Naive thymus-derived CD8-positive, alpha-beta T cell (primary cell): Measurements from ENCODE around the gene IL36RN. TPM values are rescaled to one million over a fixed set of nuclear protein-coding genes. Genes with fewer than 3 reads are reported as not detected.

Source experiments
- ATAC-seq, 2 donors: fragments of 150-1000 bp; cut with Tn5 transposase in 1 of 2; sonication (Bioruptor Pico), chemical (Tn5 transposase) in 1 of 2; 1 replicate in 1 of 2; 2 replicates in 1 of 2; pipeline ENCODE4 v1.10.0; 2021; ENCODE audit warnings: mild to moderate bottlenecking in 2 of 2, moderate library complexity in 2 of 2
- POLR2A ChIA-PET: fragments of 350-600 bp; sonication (Branson Sonifier 250); formaldehyde crosslinking; loops from one replicate; lab custom pipeline; 2021; ENCODE audit warnings: antibody characterized with exemption; lab: Charles Lee
- DNase-seq, 10 donors: peaks; one replicate each; pipeline versions ENCODE4 v3.0.0 to v3.0.0-alpha.2; 2020 to 2022
- H3K27ac Mint-ChIP-seq, 10 donors: one replicate each; pipeline ENCODE4 v1.8.0; 2020 to 2022; ENCODE audit warnings: mild to moderate bottlenecking in 10 of 10, mixed read lengths in 10 of 10, moderate library complexity in 4 of 10, inconsistent platforms in 1 of 10
- H3K27me3 Mint-ChIP-seq, 5 donors: one replicate each; pipeline ENCODE4 v1.8.0; 2021 to 2022; ENCODE audit warnings: mixed read lengths in 5 of 5
- H3K36me3 Mint-ChIP-seq, 3 donors: one replicate each; pipeline ENCODE4 v1.8.0; 2020 to 2022; ENCODE audit warnings: mixed read lengths in 3 of 3, mild to moderate bottlenecking in 2 of 3, inconsistent platforms in 1 of 3
- H3K4me1 Mint-ChIP-seq, 4 donors: one replicate each; pipeline ENCODE4 v1.8.0; 2021 to 2022; ENCODE audit warnings: mixed read lengths in 4 of 4
- H3K4me3 Mint-ChIP-seq, 10 donors: one replicate each; pipeline ENCODE4 v1.8.0; 2020 to 2022; ENCODE audit warnings: mild to moderate bottlenecking in 10 of 10, mixed read lengths in 10 of 10, moderate library complexity in 6 of 10, inconsistent platforms in 1 of 10
- H3K9me3 Mint-ChIP-seq, 9 donors: one replicate each; pipeline ENCODE4 v1.8.0; 2020 to 2022; ENCODE audit warnings: mixed read lengths in 9 of 9, mild to moderate bottlenecking in 3 of 9, inconsistent platforms in 1 of 9, moderate library complexity in 1 of 9
- polyA plus RNA-seq, 3 donors: library from polyadenylated mRNA; unstranded; fragments of 300-500 nt; fragmentation: Illumina TruSeq; gene quantifications; one replicate each; pipeline ENCODE4 v1.2.3, GENCODE V29; 2021
- total RNA-seq, 8 experiments: library from RNA in 2 of 8; stranded (reverse) in 2 of 8; gene quantifications; one replicate each; pipeline ENCODE4 v1.2.3 and lab custom pipeline; 2021 to 2026

The IL36RN gene
- total RNA-seq (not detected), polyA plus RNA-seq (not detected), total RNA-seq (lab: John Stamatoyannopoulos, UW) (0 to 0.13 (median 0) reads per million in 6 experiments)

- no peak for DNase-seq
Observed at GRCh38 chr2:113058998-113059960, at the start of gene IL36RN. Gene IL36RN (plus strand): TSS chr2:113059198. CDS start chr2:113059439, 241 bp downstream.

GRCh38 chr2:113009622-113010021 is 49.4 kb upstream of the IL36RN start:
- ATAC-seq (peak in 1 of 2 donors; percentile 39), DNase-seq (peak in 2 of 10 donors; percentile 18 to 36)
- Mint-ChIP-seq H3K36me3 (peaks cover 0 to 2% (median 0%) of the 10 kb centered on the region in 3 donors), H3K4me1 (peaks cover 7 to 23% (median 11%) of the 10 kb centered on the region in 4 donors), H3K4me3 (peak overlapping the region in 2 of 10 donors; percentile 2 to 16), H3K9me3 (no peaks in the 10 kb centered on the region), H3K27me3 (peaks cover 0 to 3% (median 0%) of the 10 kb centered on the region in 5 donors), H3K27ac (peak overlapping the region in 6 of 10 donors; percentile 8 to 61 (median 42))
- POLR2A ChIA-PET, result interaction anchor here (1.3 kb wide), 1 partner anchor 12 kb away, joined by 4 read pairs; no protein-coding TSS in a partner anchor

More at GRCh38 chr2:113058998-113059960, at the start of gene IL36RN:
- Mint-ChIP-seq H3K4me3 (no peak within 1 kb of the TSS), H3K4me1 (peaks cover 0 to 4% (median under 1%) of the 10 kb centered on the region in 4 donors), H3K36me3 (peaks cover 0 to 17% (median 13%) of the 10 kb centered on the region in 3 donors), H3K27ac (peak within 1 kb of the TSS in 3 of 10 donors; percentile 8 to 60 (median 21)), H3K9me3 (peaks cover 0 to 22% (median 16%) of the 10 kb centered on the region in 9 donors), H3K27me3 (peaks cover 0 to 5% (median 3%) of the 10 kb centered on the region in 5 donors)
- POLR2A ChIA-PET, result no interaction called here
- no peak for ATAC-seq

DNA sequence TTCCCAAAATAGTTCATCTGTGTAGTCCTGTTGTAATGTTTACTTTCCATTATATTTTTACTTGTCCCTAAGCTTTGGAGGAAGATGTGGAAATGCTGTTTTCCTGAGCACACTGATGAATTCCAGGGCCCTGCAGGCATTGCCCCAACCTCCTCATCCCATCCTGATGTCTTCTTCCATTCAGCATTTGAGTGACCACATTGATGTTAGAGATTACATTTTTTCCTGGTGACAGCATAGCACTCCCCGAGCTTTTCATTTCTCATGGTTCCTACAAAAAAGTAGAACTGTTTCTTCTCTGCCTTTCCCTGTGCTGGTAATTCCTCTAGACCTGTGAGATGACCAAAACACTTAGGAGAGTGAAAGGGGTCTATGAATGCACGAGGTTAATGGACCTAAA is 48.9 kb upstream of the IL36RN start:
- ATAC-seq (no peak), DNase-seq (no peak)
- Mint-ChIP-seq H3K36me3 (peaks cover 0 to 2% (median 0%) of the 10 kb centered on the region in 3 donors), H3K4me3 (peak overlapping the region in 2 of 10 donors; percentile 16), H3K27ac (peak overlapping the region in 3 of 10 donors; percentile 22 to 74 (median 40)), H3K4me1 (peaks cover 6 to 26% (median 11%) of the 10 kb centered on the region in 4 donors), H3K27me3 (peaks cover 0 to 6% (median 0%) of the 10 kb centered on the region in 5 donors), H3K9me3 (no peaks in the 10 kb centered on the region)
- POLR2A ChIA-PET, result interaction anchor here (1.3 kb wide), 1 partner anchor 13 kb away, joined by 4 read pairs; no protein-coding TSS in a partner anchor

DNA sequence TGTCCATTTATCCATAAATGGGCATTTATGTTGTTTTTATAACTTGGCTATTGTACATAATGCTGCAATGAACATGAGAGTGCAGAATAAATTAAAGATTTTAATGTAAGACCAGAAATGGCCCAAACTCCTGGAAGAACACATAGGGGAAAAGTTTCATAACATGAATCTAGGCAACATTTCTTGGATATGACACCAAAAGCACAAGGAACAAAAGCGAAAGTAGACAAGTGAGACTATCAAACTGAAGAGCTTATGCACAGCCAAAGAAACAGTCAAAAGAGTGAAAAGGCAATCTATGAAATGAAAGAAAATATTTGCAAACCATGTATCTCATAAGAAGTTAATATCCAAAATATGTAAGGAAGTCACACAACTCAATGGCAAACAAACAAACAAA is 47.9 kb upstream of the IL36RN start:
- peaks cover 5 to 35% (median 11%) of the 10 kb centered on the region in 4 donors for H3K4me1 Mint-ChIP-seq
- H3K27ac Mint-ChIP-seq, result no peak overlapping the region
- peaks cover 0 to 2% (median 0%) of the 10 kb centered on the region in 3 donors for H3K36me3 Mint-ChIP-seq
- peaks cover 0 to 6% (median 0%) of the 10 kb centered on the region in 5 donors for H3K27me3 Mint-ChIP-seq
- no peak for ATAC-seq
- DNase-seq, result no peak
- POLR2A ChIA-PET, result no interaction called here
- no peak overlapping the region for H3K4me3 Mint-ChIP-seq
- no peaks in the 10 kb centered on the region for H3K9me3 Mint-ChIP-seq

DNA sequence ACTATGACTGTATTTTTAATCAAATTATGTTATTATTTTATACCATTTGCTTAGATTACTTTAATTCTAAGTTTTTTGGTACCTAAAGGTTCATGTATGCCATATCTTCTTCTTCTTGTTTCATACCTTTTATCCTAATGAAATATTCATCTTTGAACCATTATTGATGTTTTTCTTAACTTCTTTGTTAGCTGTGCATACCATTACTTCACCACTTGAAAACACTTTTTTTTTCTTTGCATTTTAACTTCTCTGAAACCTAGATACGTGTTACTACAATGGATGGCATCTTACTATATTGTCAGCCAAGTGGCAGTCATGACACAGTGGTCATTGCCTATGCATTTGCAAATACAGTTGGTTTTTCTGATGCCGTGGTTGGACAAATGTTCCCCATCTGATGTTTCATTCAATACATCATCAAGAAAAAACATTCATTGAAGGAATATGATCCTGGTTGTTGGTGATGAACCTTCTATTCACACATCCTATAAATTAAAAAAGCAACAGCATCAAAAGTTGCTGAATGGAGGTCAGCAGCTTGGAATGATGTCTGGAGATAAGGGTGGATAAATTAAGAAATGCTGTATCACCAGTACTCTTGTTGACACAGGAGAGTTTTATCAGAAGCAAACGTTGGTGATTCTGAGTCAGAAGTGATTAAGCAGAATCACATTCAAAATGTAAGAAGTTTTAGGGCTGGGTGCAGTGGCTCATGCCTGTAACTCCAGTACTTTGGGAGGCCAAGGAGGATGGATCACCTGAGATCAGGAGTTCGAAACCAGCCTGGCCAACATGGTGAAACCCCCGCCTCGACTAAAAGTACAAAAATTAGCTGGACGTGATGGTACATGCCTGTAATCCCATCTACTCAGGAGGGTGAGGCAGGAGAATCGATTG is 46.3 kb upstream of the IL36RN start:
- no peak overlapping the region for H3K27ac Mint-ChIP-seq
- H3K9me3 Mint-ChIP-seq, result no peaks in the 10 kb centered on the region
- H3K4me1 Mint-ChIP-seq, result peaks cover 8 to 35% (median 11%) of the 10 kb centered on the region in 4 donors
- peaks cover 0 to 11% (median 0%) of the 10 kb centered on the region in 5 donors for H3K27me3 Mint-ChIP-seq
- POLR2A ChIA-PET, result interaction anchor here (0.5 kb wide), 1 partner anchor 136 kb away, joined by 3 read pairs; no protein-coding TSS in a partner anchor
- ATAC-seq (no peak), DNase-seq (no peak)
- peaks cover 0 to 2% (median 0%) of the 10 kb centered on the region in 3 donors for H3K36me3 Mint-ChIP-seq
- H3K4me3 Mint-ChIP-seq, result no peak overlapping the region

DNA sequence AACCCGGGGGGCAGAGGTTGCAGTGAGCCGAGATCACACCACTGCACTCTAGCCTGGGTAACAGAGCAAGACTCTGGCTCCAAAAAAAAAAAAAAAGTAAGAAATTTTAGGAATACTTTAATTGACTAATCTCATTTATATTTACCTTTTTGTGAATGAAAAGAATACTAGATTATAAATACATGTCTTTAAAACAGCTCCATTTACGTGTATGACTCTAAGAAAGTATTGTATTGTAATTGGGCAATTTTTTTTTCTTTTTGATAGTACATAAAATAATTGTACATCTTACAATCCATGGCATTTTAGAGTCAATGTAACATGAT is 45.7 kb upstream of the IL36RN start:
- DNase-seq (no peak), ATAC-seq (no peak)
- Mint-ChIP-seq H3K27me3 (peaks cover 0 to 12% (median 0%) of the 10 kb centered on the region in 5 donors), H3K4me3 (no peak overlapping the region), H3K4me1 (peaks cover 4 to 31% (median 11%) of the 10 kb centered on the region in 4 donors), H3K36me3 (peaks cover 0 to 2% (median 1%) of the 10 kb centered on the region in 3 donors), H3K9me3 (peaks cover 0 to 4% (median under 1%) of the 10 kb centered on the region in 9 donors), H3K27ac (no peak overlapping the region)
- POLR2A ChIA-PET, result no interaction called here

DNA sequence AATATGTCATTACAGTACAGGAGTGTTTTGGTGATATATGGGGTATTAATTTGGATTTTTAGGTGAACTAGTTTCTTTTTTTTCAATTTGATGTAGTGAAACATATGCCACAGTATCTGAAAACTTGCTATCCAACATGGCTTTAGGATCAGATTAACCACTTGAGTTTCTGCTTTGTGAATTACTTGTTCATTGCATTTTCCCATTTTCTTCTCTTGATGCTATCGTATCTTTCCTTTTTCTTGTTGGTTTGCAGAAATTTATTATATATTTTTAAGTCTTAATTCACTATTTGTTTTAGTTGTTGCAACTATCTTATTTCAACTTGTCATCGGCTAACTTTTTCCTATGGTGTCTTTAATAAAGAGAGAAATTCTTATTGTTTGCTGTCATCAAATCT is 44.9 kb upstream of the IL36RN start:
- H3K36me3 Mint-ChIP-seq, result peaks cover 0 to 8% (median 2%) of the 10 kb centered on the region in 3 donors
- H3K4me3 Mint-ChIP-seq, result no peak overlapping the region

DNA sequence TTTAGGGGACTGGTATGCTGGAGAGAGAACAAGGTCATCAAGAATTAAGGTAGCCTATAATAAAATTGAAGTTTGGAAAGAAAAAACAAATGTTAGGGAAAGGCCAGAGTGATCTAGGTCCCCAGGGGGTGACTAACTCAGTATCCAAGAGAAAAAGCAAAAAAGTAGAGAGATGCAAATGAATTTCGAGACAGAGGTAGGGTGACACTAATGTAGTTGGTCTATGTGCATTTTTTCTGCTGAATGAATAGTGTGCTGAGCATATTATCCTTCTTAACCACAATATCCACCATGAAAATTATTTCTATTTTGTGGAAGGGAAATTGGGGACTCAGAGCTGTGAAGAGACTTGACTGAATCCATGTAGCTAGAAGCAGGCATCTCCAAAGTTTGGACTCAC is 44.0 kb upstream of the IL36RN start:
- Mint-ChIP-seq H3K27ac (peak overlapping the region in 1 of 10 donors; percentile 60), H3K4me1 (peaks cover 2 to 22% (median 10%) of the 10 kb centered on the region in 4 donors), H3K27me3 (peaks cover 0 to 19% (median 1%) of the 10 kb centered on the region in 5 donors), H3K9me3 (peaks cover 0 to 19% (median 7%) of the 10 kb centered on the region in 9 donors), H3K36me3 (peaks cover 0 to 14% (median 2%) of the 10 kb centered on the region in 3 donors), H3K4me3 (no peak overlapping the region)
- no peak for ATAC-seq
- no peak for DNase-seq
- POLR2A ChIA-PET, result no interaction called here

More for the DNA sequence above, 44.9 kb upstream of the IL36RN start:
- H3K27me3 Mint-ChIP-seq, result peaks cover 0 to 19% (median 0%) of the 10 kb centered on the region in 5 donors
- POLR2A ChIA-PET, result interaction anchor here (0.7 kb wide), 1 partner anchor 105 kb away, joined by 4 read pairs; no protein-coding TSS in a partner anchor
- H3K4me1 Mint-ChIP-seq, result peaks cover 4 to 28% (median 10%) of the 10 kb centered on the region in 4 donors
- DNase-seq (no peak), ATAC-seq (no peak)
- no peak overlapping the region for H3K27ac Mint-ChIP-seq
- peaks cover 0 to 11% (median 7%) of the 10 kb centered on the region in 9 donors for H3K9me3 Mint-ChIP-seq

GRCh38 chr2:113015655-113016054 is 43.3 kb upstream of the IL36RN start:
- peaks cover 0 to 19% (median 7%) of the 10 kb centered on the region in 9 donors for H3K9me3 Mint-ChIP-seq

GRCh38 chr2:113018509-113018908 is 40.5 kb upstream of the IL36RN start:
- POLR2A ChIA-PET, result no interaction called here
- Mint-ChIP-seq H3K27ac (no peak overlapping the region), H3K36me3 (peaks cover 0 to 14% (median 2%) of the 10 kb centered on the region in 3 donors), H3K9me3 (peaks cover 0 to 19% (median 7%) of the 10 kb centered on the region in 9 donors), H3K27me3 (peaks cover 0 to 23% (median 1%) of the 10 kb centered on the region in 5 donors), H3K4me3 (no peak overlapping the region), H3K4me1 (peaks cover 0 to 15% (median 5%) of the 10 kb centered on the region in 4 donors)
- DNase-seq, result no peak
- no peak for ATAC-seq

More at GRCh38 chr2:113015655-113016054, 43.3 kb upstream of the IL36RN start:
- H3K27me3 Mint-ChIP-seq, result peaks cover 0 to 19% (median 1%) of the 10 kb centered on the region in 5 donors
- ATAC-seq (no peak), DNase-seq (no peak)
- H3K4me3 Mint-ChIP-seq, result no peak overlapping the region
- peaks cover 0 to 14% (median 2%) of the 10 kb centered on the region in 3 donors for H3K36me3 Mint-ChIP-seq
- no peak overlapping the region for H3K27ac Mint-ChIP-seq
- H3K4me1 Mint-ChIP-seq, result peaks cover 0 to 19% (median 8%) of the 10 kb centered on the region in 4 donors
- POLR2A ChIA-PET, result no interaction called here

- DNase-seq (no peak), ATAC-seq (no peak)
- POLR2A ChIA-PET, result no interaction called here
- peaks cover 0 to 14% (median 0%) of the 10 kb centered on the region in 3 donors for H3K36me3 Mint-ChIP-seq
- H3K9me3 Mint-ChIP-seq, result peaks cover 0 to 19% (median 7%) of the 10 kb centered on the region in 9 donors
- H3K4me3 Mint-ChIP-seq, result no peak overlapping the region
- peaks cover 0 to 10% (median under 1%) of the 10 kb centered on the region in 4 donors for H3K4me1 Mint-ChIP-seq
- H3K27me3 Mint-ChIP-seq, result peaks cover 0 to 30% (median 1%) of the 10 kb centered on the region in 5 donors
- H3K27ac Mint-ChIP-seq, result no peak overlapping the region
Observed at GRCh38 chr2:113021312-113021711, 37.7 kb upstream of the IL36RN start.
